ENCODE measurements around the gene SPTBN1.

- TF ChIP-seq CTCF (conservative IDR thresholded peaks at IDR 0.05; ENCODE audit: low read length) (no peak), EZH2phosphoT487 (IDR thresholded peaks at IDR 0.05; ENCODE audit: borderline replicate concordance) (no peak)
Measured at GRCh38 chr2:54591551-54591950, 135.4 kb downstream of the SPTBN1 start.
